Small intestine (tissue), 7 donors: Measurements from ENCODE around the gene NIP7. TPM values are rescaled to one million over a fixed set of nuclear protein-coding genes. Genes with fewer than 3 reads are reported as not detected.
"Not testable (repeated sequence)": the region's sequence is repeated elsewhere in the genome, so short reads cannot be mapped to it uniquely, and the experiment has no call there.

ENCODE experiments used
- DNase-seq, 2 donors: peaks; one replicate each; pipeline versions ENCODE4 v3.0.0 to v3.0.0-alpha.2; 2013
- FAIRE-seq: peaks from 2 replicates; lab custom pipeline; 2012; peaks lifted over from hg19 to GRCh38; lab: Jason Lieb, UNC
- H3K27ac ChIP-seq, 3 donors: one replicate each; pipeline ENCODE4 v1.5.1; 2013; ENCODE audit warnings: low read length in 2 of 3, mild to moderate bottlenecking in 2 of 3, control low read depth in 1 of 3, inconsistent platforms in 1 of 3, low read depth in 1 of 3, moderate library complexity in 1 of 3
- H3K27me3 ChIP-seq, 3 donors: one replicate each; pipeline ENCODE4 v1.6.1; 2013; ENCODE audit warnings: low read length in 3 of 3, inconsistent platforms in 1 of 3; ENCODE audit not compliant: control insufficient read depth in 3 of 3, insufficient read depth in 3 of 3
- H3K36me3 ChIP-seq, 3 donors: one replicate each; pipeline ENCODE4 v1.6.1; 2013; ENCODE audit warnings: low read length in 3 of 3, inconsistent platforms in 1 of 3, low read depth in 1 of 3, mild to moderate bottlenecking in 1 of 3, moderate library complexity in 1 of 3; ENCODE audit not compliant: control insufficient read depth in 3 of 3, insufficient read depth in 2 of 3
- H3K4me1 ChIP-seq, 3 donors: one replicate each; pipeline ENCODE4 v1.6.1; 2013; ENCODE audit warnings: low read length in 2 of 3, inconsistent platforms in 1 of 3, low read depth in 1 of 3, mild to moderate bottlenecking in 1 of 3, moderate library complexity in 1 of 3; ENCODE audit not compliant: control insufficient read depth in 3 of 3, insufficient read depth in 2 of 3
- H3K4me3 ChIP-seq, 3 donors: one replicate each; pipeline ENCODE4 v1.5.1; 2013; ENCODE audit warnings: low read length in 3 of 3, control low read depth in 1 of 3, inconsistent platforms in 1 of 3, low read depth in 1 of 3, mild to moderate bottlenecking in 1 of 3, moderate library complexity in 1 of 3
- H3K9me3 ChIP-seq, 2 donors: one replicate each; pipeline ENCODE4 v1.6.1; 2013; ENCODE audit warnings: low read depth in 1 of 2, low read length in 1 of 2; ENCODE audit not compliant: control insufficient read depth in 2 of 2, insufficient read depth in 1 of 2
- WGBS, 3 donors: extraction: QIAGEN DNeasy Blood & Tissue Kit; methylation state at CpG; one replicate each; pipeline ENCODE4 v1.1.7; 2013; 5-methylcytosine and 5-hydroxymethylcytosine counted together
- polyA plus RNA-seq, 4 donors: library from polyadenylated mRNA; stranded (reverse) in 3 of 4; unstranded in 1 of 4; fragments of 200-250 nt in 3 of 4; fragments of 120-200 nt in 1 of 4; gene quantifications; one replicate each; pipeline versions ENCODE4 v1.2.1 to v1.2.3, GENCODE V29; 2013
- donor health status: healthy with polysubstance abuse.
- donor health status: control.
- donor health status: control.
- donor health status: Bipolar disorder and iron deficiency.
- donor health status: healthy.

NIP7 gene
- polyA plus RNA-seq, 4 donors = 15.1 to 23.4 (median 15.8) TPM

DNA sequence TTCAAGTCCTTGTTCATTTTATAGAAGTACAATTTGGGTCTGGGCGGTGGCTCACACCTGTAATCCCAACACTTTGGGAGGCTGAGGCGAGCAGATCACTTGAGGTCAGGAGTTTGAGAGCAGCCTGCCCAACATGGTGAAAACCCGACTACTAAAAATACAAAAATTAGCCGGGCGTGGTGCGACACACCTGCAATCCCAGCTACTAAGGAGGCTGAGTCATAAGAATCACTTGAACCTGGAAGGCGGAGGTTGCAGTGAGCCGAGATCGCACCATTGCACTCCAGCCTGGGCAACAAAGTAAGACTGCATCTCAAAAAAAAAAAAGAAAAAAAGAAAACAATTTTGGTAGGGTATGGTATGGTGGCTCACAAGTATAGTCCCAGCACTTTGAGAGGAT lies 20.5 kb downstream of the NIP7 start:
- not testable (repeated sequence) for FAIRE-seq, DNase-seq, H3K27ac ChIP-seq, H3K4me3 ChIP-seq, H3K9me3 ChIP-seq, H3K27me3 ChIP-seq, H3K4me1 ChIP-seq
- 82 to 93% (median 88%) methylated on average over 9 of the region's 9 CpGs for WGBS, 3 donors
- peaks cover 9 to 54% (median 18%) of the 10 kb centered on the region in 3 donors for H3K36me3 ChIP-seq

DNA sequence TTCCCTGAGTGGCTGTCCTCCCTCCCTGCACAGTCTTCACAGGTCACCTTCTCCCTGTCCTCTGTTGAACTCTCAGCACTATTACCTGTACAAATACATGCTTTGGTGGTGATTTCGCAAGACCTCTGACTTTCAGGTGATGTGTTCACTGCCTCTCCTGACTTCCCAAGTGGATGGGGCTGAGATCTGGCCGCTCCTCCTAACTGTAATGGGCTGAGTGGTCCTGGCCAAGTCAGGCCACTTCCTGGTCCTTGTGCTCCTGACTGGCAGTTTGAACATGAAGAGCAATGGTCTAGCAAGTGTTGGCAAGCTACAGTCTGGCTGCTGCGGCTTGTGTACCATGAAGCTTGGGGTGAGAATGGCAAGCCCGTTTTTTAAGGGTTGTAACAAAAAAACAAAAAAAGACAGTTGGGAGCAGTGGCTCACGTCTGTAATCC lies 23.7 kb downstream of the NIP7 start:
- Histone ChIP-seq H3K27me3 (no peaks in the 10 kb centered on the region), H3K4me1 (no peaks in the 10 kb centered on the region), H3K27ac (no peak overlapping the region), H3K4me3 (no peak overlapping the region), H3K36me3 (peaks cover 14 to 71% (median 20%) of the 10 kb centered on the region in 3 donors), H3K9me3 (no peaks in the 10 kb centered on the region)
- WGBS, 3 donors = 87 to 93% (median 92%) methylated on average over 5 of the region's 5 CpGs
- no peak for FAIRE-seq
- DNase-seq = peak in 1 of 2 donors; percentile 10

DNA sequence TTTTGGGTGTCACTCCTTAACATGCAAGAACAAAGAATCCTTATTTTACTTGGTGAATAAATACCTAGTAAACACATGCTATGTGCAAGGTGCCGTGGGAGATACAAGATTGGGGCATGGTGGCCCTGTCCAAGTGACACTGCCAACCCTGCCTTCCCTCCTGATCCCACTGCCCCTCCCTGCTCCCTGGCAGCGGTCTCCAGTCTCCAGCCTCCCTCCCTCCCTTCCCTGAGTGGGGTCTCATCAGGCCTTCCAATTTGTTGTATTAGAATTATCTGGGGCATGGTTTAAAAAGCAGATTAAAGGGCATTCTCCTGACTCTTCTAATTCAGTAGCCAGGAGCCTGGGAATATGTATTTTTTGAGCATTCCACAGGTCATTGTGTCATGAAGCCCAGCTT lies 24.5 kb downstream of the NIP7 start:
- H3K27me3 ChIP-seq = no peaks in the 10 kb centered on the region
- no peaks in the 10 kb centered on the region for H3K4me1 ChIP-seq
- FAIRE-seq = no peak
- WGBS, 3 donors = 94 to 96% (median 96%) methylated on average over 2 of the region's 2 CpGs
- no peak overlapping the region for H3K4me3 ChIP-seq
- no peak for DNase-seq
- no peaks in the 10 kb centered on the region for H3K9me3 ChIP-seq
- H3K27ac ChIP-seq = no peak overlapping the region
- H3K36me3 ChIP-seq = peaks cover 14 to 76% (median 22%) of the 10 kb centered on the region in 3 donors

DNA sequence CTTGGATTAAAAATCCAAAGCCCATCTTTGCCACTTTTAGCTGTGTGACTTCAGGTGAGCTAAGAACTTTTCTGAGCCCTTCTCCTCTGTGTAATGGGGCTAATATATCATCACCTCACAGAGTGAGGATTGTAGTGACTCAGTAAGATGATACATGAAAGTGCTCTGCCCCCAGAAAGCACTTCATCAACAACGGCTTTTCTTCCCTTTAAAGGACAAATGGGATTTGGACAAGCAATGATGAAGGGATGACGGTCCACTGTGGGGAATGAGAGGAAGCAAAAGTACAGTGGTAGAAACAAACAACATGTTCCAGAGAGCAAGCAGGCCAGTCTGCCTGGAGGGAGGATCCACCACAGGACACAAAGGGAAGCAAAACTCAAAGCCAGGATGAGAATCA lies 26.3 kb downstream of the NIP7 start:
- H3K9me3 ChIP-seq = no peaks in the 10 kb centered on the region

DNA sequence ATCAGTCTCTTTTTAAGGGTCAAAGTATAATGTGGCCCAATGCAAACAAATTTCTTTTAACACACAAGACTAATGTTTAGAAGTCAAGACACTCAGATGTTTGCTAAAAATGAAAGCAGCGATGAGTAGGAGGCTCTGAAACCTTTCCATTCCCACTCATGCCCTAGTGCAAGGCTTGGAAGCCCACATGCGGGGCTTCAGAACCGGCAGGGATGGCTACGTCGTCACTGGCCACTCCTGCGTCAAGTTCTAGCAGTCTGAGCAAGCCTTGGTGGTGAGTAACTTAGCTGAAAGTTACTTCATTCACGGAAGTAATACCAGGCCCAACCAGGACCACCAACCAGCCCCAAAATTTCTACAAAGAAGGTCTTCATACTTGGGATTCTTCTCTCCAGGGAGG lies 26.9 kb downstream of the NIP7 start:
- Histone ChIP-seq H3K27ac (no peak overlapping the region), H3K27me3 (no peaks in the 10 kb centered on the region), H3K36me3 (peaks cover 9 to 72% (median 32%) of the 10 kb centered on the region in 3 donors), H3K4me3 (no peak overlapping the region), H3K4me1 (no peaks in the 10 kb centered on the region), H3K9me3 (no peaks in the 10 kb centered on the region)
- FAIRE-seq = no peak
- DNase-seq = no peak
- 85 to 95% (median 92%) methylated on average over 7 of the region's 7 CpGs for WGBS, 3 donors

More for the DNA sequence above, 26.3 kb downstream of the NIP7 start:
- Histone ChIP-seq H3K36me3 (peaks cover 9 to 70% (median 32%) of the 10 kb centered on the region in 3 donors), H3K4me1 (no peaks in the 10 kb centered on the region), H3K27me3 (no peaks in the 10 kb centered on the region), H3K4me3 (no peak overlapping the region), H3K27ac (no peak overlapping the region)
- 77 to 91% (median 85%) methylated on average over 2 of the region's 2 CpGs for WGBS, 3 donors
- DNase-seq (no peak), FAIRE-seq (no peak)

DNA sequence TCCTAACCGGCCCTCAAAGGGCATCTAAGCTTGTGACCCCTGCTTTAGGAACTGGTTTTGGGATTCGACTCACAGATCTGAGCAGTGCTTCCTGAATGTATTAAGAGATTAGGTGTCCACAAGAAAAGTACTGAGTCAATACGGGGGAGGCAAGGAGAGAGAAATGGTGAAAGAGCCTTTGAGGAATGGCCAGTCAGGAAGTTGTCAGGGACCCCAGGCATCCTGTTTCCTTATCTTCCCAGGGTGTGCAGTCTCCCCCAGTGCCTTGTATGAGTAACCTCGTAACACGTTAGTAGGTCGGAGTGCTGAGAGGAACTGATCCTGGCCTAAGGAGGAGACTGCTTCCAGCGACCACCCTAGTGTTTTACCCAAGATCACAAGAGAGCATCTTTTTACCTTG lies 28.4 kb downstream of the NIP7 start:
- Histone ChIP-seq H3K9me3 (no peaks in the 10 kb centered on the region), H3K27me3 (no peaks in the 10 kb centered on the region), H3K27ac (no peak overlapping the region), H3K4me3 (no peak overlapping the region), H3K4me1 (peaks cover 0 to 5% (median 0%) of the 10 kb centered on the region in 3 donors), H3K36me3 (peaks cover 9 to 68% (median 33%) of the 10 kb centered on the region in 3 donors)
- no peak for FAIRE-seq
- 85 to 94% (median 85%) methylated on average over 7 of the region's 7 CpGs for WGBS, 3 donors
- DNase-seq = no peak

DNA sequence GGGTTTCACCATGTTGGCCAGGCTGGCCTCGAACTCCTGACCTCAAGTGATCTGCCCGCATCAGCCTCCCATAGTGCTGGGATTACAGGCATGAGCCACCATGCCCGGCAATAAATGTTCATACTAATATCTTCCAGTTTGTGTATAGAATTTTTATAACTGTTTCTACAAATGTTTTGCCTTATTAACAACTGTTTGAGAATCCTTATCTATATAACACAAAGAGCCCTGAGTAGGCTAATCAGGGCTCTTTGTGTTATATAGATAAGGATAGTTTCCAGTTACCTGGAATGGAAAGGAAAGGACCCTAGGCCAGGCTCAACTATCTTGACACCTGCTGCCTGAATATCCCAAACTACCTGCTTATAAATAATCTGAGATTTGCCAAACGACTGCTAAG lies 29.3 kb downstream of the NIP7 start:
- Histone ChIP-seq H3K27me3 (no peaks in the 10 kb centered on the region), H3K4me3 (no peak overlapping the region), H3K27ac (no peak overlapping the region), H3K4me1 (peaks cover 0 to 13% (median 0%) of the 10 kb centered on the region in 3 donors), H3K36me3 (peaks cover 9 to 63% (median 30%) of the 10 kb centered on the region in 3 donors), H3K9me3 (no peaks in the 10 kb centered on the region)
- FAIRE-seq (no peak), DNase-seq (no peak)
- WGBS, 3 donors = 29 to 74% (median 40%) methylated on average over 4 of the region's 4 CpGs

DNA sequence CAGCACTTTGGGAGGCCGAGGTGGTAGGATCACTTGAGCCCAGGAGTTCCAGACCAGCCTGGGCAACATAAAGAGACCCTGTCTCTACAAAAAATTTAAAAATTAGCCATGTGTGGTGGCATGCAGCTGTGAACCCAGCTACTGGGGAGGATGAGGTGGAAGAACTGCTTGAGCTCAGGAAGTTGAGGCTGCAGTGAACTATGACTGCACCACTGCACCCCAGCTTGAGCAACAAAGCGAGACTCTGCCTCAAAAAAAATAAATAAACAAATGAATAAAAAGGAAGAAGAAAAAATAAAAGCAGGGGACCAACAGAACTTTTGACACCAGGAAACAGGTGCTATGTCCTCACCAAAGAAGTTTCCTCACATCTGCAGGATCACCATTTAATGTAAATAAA lies 32.0 kb downstream of the NIP7 start:
- DNase-seq (no peak), FAIRE-seq (no peak)
- Histone ChIP-seq H3K27ac (no peak overlapping the region), H3K9me3 (no peaks in the 10 kb centered on the region), H3K4me1 (peaks cover 0 to 17% (median 0%) of the 10 kb centered on the region in 3 donors), H3K27me3 (no peaks in the 10 kb centered on the region), H3K36me3 (peaks cover 5 to 45% (median 25%) of the 10 kb centered on the region in 3 donors), H3K4me3 (no peak overlapping the region)
- 89 to 97% (median 91%) methylated on average over 2 of the region's 2 CpGs for WGBS, 3 donors

DNA sequence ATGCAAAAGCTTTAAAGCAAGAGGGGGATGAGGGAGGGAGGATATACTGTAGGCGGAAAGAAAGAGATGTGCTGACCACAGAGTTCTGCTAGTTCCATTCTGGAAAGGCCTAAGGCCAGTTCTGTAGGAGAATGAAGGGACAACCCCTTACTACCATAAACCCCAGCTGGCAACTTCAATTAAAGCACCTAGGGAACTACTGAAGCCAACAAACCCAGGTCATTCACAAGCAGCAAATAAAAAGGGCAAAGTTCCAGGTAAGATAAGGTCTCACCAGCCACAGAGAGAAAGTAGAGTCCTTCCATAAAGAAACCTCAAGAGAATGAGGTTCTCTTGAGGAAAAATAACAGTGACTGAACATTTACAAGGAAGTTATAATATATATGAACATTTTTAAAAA lies 33.4 kb downstream of the NIP7 start:
- DNase-seq = peak; percentile 87 to 95
- H3K36me3 ChIP-seq = peaks cover 3 to 37% (median 20%) of the 10 kb centered on the region in 3 donors

More for the DNA sequence above, 33.4 kb downstream of the NIP7 start:
- Histone ChIP-seq H3K27me3 (no peaks in the 10 kb centered on the region), H3K27ac (peak overlapping the region in 1 of 3 donors; percentile 64), H3K4me3 (no peak overlapping the region), H3K4me1 (peaks cover 0 to 17% (median 0%) of the 10 kb centered on the region in 3 donors), H3K9me3 (no peaks in the 10 kb centered on the region)
- FAIRE-seq = no peak
- 42 to 75% (median 42%) methylated on average over 1 of the region's 1 CpG for WGBS, 3 donors
